CD4-positive, alpha-beta T cell treated with Interleukin-2 at 100 ng/mL for 4 hours (primary cell): ENCODE measurements around the gene ACO2.
"Not testable (repeated sequence)": the region's sequence is repeated elsewhere in the genome, so short reads cannot be mapped to it uniquely, and the experiment has no call there.

ENCODE experiments used
- DNase-seq: peaks from one replicate; pipeline ENCODE4 v3.0.0-alpha.2; 2020; ENCODE audit warnings: low spot score

ACO2 gene

GRCh38 chr22:41448189-41448808 is 20.6 kb upstream of the ACO2 start:
- peak; percentile 96 for DNase-seq

GRCh38 chr22:41458161-41458728 is 10.7 kb upstream of the ACO2 start:
- DNase-seq: no peak

- no peak for DNase-seq
Measured at GRCh38 chr22:41459431-41459830, 9.5 kb upstream of the ACO2 start.

GRCh38 chr22:41460071-41460470 is 8.8 kb upstream of the ACO2 start:
- not testable (repeated sequence) for DNase-seq

DNA sequence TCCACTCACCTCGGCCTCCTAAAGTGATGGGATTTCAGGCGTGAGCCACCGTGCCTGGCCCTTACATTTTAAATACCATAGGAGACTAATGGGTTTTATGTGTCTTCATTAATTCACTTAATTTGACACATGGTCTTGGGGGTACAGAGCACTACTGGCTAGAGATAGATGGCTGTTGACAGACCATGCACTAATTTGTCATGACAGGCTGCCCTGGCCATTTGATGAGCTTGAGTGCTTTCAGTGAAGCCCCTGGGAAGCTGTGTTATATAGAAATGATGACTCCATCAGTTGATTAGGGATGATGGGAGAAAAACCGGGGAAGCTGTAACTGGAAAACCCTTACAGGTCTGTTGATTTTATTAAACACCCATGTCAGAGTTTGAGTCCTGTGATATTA is 7.0 kb upstream of the ACO2 start:
- DNase-seq: no peak

DNA sequence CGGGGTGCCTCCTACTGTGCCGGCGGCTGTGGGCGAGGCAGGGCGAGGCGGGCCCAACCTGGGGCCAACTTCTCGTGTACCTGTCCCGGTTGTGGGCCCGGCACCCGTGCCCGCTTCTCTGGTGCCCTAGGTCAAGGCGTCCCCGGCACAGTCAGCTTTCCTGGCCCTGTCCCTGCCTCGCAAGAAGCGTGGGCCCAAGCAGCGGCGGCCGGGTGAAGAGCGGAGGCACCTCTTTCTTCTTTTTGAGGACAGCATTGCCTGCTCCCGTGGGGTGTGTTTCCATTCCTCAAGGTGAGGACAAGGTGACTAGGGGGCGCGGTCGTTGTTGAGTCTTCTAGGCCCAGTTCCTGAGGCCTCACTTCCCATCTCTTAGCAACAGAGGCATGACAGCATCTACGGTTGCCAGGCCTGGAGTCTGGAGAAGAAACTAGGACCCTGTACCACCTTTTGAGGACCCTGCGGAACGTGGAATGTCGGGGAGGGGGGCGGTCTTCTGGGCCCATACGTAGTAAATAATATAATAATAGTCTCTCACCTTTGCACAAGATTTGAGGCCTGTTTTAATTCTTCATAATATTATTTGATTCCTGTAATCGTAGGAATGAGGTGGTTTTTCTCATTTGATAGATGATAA is 418 bp downstream of the ACO2 start:
- peak; percentile 26 for DNase-seq

DNA sequence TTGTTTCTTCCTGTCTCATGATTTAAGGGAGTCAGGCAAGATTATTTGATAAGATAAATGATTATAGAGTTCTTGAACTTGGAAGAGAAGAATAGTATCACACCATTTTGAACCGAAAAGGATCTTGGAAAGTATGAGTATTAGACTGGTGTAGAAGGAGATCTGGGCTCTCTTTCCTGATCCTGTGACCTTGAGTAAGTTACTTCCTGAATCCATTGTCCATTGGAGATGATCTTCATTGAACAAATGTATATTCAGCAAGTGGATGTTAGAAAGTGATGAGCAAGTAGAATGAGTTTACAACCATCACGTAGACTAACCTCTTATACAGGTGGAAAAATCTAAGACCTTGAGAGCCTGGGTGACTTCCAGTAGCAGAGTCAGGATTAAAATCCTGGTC is 2.0 kb downstream of the ACO2 start:
- DNase-seq: no peak

GRCh38 chr22:41471568-41471967 is 2.7 kb downstream of the ACO2 start:
- no peak for DNase-seq

GRCh38 chr22:41474872-41475451 is 6.0 kb downstream of the ACO2 start:
- DNase-seq: no peak

DNA sequence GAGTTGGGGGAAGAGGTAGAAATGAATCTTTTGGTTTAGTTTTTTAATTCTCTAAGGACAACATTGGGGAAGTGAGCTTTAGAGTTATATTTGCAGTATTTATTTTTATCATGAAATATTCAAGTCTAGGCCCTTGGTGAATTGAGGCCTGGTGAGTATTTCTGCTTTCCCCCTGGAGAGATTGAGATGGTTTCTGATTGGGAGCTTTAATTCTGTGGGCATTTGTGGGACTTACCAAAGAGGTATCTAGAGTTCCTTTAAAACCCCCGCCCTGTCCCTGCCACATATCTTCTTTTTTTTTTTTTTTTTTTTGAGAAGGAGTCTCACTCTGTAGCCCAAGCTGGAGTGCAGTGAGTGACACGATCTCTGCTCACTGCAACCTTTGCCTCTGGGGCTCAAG is 9.6 kb downstream of the ACO2 start:
- DNase-seq: no peak

- DNase-seq: no peak
Measured at GRCh38 chr22:41478891-41479521, 10.1 kb downstream of the ACO2 start.

- no peak for DNase-seq
Measured at GRCh38 chr22:41479671-41480396, 10.9 kb downstream of the ACO2 start.

GRCh38 chr22:41480397-41480735 is 11.4 kb downstream of the ACO2 start:
- DNase-seq: no peak

DNA sequence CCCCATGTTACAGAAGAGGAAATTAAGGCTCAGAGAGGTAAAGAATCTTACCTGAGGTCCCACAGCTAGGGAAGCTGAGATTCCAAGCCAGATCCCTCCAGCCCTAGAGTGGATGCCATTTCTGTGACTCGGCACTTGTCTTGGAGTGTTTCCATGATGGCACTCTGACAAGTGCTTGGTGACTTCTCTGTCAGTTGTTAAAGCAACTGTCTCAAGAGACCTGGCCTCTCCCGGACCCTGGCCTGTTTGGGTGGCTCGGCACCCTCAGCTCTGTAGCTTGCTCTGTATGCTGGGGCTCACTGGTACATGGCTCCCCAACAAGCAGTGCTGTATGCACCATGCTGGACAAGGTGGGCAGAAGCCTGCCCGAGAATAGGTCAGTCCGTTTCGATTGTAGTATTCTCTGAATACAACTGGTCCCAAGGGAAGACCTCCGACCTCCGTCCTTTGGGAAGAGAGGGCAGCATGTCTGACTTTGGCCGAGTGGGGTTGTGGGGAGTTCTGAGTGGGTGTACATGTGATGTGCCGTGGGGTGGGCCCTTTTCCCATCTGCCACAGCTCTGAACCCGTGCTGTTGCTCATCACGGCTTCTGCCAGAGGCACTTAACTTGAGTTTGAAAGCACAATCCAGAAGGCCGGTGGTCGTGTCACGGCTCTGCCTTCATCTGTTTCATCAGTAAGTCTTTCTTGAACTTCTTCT is 12.4 kb downstream of the ACO2 start:
- DNase-seq: no peak

GRCh38 chr22:41481925-41482318 is 13.0 kb downstream of the ACO2 start:
- DNase-seq: no peak

GRCh38 chr22:41482319-41482935 is 13.5 kb downstream of the ACO2 start:
- no peak for DNase-seq

DNA sequence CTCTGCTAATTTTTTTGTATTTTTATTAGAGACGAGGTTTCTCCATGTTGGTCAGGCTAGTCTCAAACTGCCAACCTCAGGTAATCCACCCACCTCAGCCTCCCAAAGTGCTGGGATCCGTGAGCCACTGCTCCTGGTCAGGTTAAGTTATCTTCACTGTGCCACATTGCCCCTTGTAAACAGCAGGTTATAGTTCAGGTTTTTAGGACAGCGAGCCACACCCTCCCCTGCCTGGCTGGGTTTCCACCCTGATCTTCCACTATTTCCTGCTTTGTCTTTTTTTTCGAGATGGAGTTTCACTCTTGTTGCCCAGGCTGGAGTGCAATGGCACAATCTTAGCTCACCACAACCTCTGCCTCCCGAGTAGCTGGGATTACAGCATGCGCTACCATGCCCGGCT is 16.1 kb downstream of the ACO2 start:
- DNase-seq: no peak

GRCh38 chr22:41487037-41487935 is 18.4 kb downstream of the ACO2 start:
- DNase-seq: no peak

- DNase-seq: no peak
Measured at GRCh38 chr22:41488076-41488475, 19.2 kb downstream of the ACO2 start.
